Effector CD8-positive, alpha-beta T cell (primary cell): Measurements from ENCODE around the gene NOTCH1.
"Not testable (repeated sequence)": the region's sequence is repeated elsewhere in the genome, so short reads cannot be mapped to it uniquely, and the experiment has no call there.

Experiments
- DNase-seq: peaks from one replicate; lab custom pipeline; 2025; lab: John Stamatoyannopoulos, UW

The NOTCH1 gene

GRCh38 chr9:136578915-136579649 lies 33.2 kb upstream of the NOTCH1 start:
- no peak for DNase-seq

GRCh38 chr9:136578626-136578914 lies 32.7 kb upstream of the NOTCH1 start:
- DNase-seq, result no peak

- no peak for DNase-seq
These were observed 32.2 kb upstream of the NOTCH1 start for GRCh38 chr9:136577941-136578625.

- no peak for DNase-seq
These were observed 30.4 kb upstream of the NOTCH1 start for GRCh38 chr9:136576269-136576626.

- no peak for DNase-seq
These were observed 29.9 kb upstream of the NOTCH1 start for GRCh38 chr9:136575626-136576268.

- not testable (repeated sequence) for DNase-seq
These were observed 28.8 kb upstream of the NOTCH1 start for GRCh38 chr9:136574606-136575005.

GRCh38 chr9:136572828-136573625 lies 27.2 kb upstream of the NOTCH1 start:
- DNase-seq, result no peak

- DNase-seq, result no peak
These were observed 26.4 kb upstream of the NOTCH1 start for GRCh38 chr9:136572003-136572827.

GRCh38 chr9:136571531-136571930 lies 25.7 kb upstream of the NOTCH1 start:
- DNase-seq, result no peak

- DNase-seq, result no peak
These were observed 25.1 kb upstream of the NOTCH1 start for GRCh38 chr9:136570916-136571315.

GRCh38 chr9:136570191-136570845 lies 24.5 kb upstream of the NOTCH1 start:
- DNase-seq, result no peak

GRCh38 chr9:136569526-136570148 lies 23.8 kb upstream of the NOTCH1 start:
- no peak for DNase-seq

GRCh38 chr9:136568288-136569081 lies 22.6 kb upstream of the NOTCH1 start:
- no peak for DNase-seq

GRCh38 chr9:136567651-136568287 lies 21.9 kb upstream of the NOTCH1 start:
- DNase-seq, result no peak

GRCh38 chr9:136566901-136567300 lies 21.1 kb upstream of the NOTCH1 start:
- DNase-seq, result no peak

GRCh38 chr9:136566553-136566895 lies 20.7 kb upstream of the NOTCH1 start:
- no peak for DNase-seq

GRCh38 chr9:136565715-136566552 lies 20.1 kb upstream of the NOTCH1 start:
- DNase-seq, result no peak

GRCh38 chr9:136565086-136565714 lies 19.4 kb upstream of the NOTCH1 start:
- DNase-seq, result no peak
